Measurements from ENCODE around the gene MRAP.

The MRAP gene

DNA sequence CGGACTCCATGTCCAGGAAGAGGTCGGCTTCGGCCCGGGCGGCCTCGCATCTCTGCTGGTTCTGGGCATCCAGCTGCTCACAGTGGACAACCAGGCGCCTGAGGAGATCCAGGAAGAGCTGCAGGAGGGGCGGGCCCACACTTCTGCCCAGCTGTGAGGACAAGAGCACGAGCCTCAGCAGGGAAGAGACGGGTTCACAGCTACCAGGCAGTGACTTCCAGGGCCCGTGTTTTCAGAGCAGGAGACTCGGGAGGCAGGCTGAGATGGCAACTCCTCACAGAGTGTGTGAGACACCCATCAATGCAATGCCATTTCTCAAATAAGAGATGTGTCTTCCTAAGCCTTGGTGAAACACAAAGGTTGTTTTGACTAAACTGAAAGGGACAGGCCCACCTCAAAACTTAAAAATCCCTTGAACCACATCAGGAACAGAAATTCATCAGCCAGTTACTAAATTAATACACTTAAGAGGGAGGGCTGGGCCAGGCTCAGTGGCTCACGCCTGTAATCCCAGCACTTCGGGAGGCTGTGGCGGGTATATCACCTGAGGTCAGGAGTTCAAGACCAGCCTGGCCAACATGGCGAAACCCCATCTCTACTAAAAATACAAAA is 50.8 kb downstream of the MRAP start:
- no peak for DNase-seq (ENCODE audit: low spot score)

DNA sequence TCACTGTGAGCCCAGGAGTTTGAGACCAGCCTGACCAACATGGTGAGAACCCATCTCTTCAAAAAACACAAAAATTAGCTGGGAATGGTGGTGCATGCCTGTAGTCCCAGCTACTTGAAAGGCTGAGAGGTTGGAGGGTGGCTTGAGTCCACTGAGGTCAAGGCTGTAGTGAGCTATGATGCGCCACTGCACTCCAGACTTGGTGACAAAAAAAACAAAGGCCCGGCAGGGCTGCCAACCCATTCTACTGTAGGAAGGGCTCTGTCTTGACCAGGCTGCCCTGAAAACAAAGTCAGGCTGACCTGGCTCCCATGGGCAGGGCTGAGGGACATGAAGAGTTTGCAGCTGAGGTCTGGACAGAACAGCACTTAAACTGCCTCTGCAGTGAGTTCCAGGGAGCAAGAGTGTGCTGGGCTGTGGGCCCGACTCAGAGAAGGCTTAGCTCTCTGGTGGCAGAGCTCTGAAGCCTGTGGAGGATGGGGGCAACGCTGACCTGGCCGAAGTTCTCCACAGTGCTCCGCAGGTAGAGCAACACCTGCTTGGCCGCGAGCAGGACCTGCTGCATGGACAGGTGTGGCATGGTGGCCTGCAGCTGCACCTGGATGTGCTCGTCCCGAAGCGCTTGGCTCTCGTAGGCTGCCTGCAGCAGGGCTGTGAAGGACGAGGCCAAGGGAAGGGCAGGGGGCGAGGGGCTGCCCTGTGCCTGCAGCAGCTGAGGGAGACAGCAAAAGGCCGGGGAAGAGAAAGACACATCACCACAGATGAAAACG is 51.7 kb downstream of the MRAP start:
- no peak for DNase-seq (ENCODE audit: low spot score)

DNA sequence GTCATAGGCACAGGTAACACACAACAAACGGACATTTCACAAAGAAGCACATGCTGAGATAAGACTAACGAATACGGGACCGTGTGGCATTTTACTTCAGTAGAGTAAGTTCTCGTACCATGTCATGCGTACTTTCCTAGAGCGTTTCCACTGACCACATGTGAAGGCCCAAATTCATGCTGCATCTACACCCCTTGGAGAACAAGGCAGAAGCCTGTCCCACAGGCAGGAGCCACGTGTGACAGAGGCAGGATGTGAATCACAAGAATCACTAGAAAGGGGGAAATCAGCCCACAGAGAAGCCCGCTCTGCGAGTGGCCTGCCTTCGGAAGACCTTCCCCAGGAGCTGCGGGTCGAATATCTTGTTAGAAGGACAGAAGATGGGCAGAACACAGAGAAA is 52.3 kb downstream of the MRAP start:
- no peak for DNase-seq (ENCODE audit: low spot score)

DNA sequence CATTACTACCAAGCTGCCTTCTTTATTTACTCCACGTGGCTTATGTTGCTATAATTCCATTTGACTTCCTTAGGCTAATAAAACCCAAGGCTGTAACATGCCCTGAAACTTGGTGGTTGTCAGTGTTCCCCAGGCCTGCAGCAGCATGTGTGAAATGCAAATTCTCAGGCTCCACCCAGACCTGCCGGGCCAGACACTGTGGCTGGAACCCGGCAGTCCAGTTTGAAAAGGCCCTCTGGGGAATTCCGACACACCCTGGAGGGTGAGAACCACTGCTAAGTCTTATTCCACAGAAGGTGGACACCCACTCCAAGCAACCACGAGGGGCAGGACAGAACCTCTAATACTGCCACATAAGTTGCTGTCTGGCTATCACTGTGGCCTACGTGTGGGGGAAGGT is 52.8 kb downstream of the MRAP start:
- DNase-seq (ENCODE audit: low spot score) = no peak

DNA sequence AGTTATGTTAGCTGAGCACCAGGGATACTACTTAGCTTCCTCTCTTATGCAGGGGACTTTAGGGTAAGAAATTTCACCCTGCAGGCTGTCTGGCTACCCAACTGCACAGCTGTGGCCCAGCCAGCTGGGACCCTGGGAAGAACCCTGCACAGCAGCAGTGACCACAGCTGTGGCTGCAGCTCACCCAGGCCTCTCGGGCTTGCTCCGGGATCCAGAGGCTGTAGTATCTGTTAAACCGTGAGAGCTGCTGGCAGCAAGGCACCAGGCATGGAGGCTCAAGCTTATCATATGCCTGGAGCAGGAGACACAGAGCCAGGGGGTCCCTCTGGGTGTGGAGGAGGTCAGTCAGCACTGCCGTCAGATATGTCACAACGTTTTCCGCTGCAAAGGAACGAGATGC is 53.9 kb downstream of the MRAP start:
- DNase-seq (ENCODE audit: low spot score) = no peak

DNA sequence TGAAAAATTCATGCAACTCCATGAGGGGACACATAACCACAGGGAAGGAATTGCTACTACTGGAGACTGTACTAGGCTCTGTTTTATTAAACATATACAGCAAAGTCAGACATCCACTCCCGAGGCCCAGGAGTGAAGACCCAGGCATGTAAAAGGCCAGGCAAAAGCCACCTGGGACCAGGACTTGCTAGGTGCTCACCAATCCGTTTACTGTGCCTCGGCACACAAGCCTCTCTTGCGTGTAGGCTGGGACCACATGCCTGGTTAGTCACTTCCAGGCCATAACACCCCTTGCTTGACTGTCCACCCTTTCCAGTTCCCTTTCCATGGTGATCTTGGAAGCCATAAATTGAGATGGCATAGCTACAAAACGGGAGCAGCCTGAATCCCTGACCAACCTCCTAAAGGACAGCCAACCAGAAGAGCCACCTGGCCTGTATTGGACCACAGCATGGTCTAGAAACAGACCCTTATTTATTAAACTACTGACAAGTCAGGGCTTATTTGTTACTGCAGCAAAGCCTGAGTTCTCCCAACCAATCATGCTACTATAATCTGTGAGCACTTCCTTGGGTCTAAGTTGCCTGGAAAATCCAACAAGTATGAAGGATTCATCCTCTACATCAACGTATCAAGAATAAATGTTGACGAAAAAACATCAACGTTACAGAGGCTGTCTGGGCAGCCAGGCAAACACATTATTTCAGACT is 54.5 kb downstream of the MRAP start:
- no peak for DNase-seq (ENCODE audit: low spot score)

DNA sequence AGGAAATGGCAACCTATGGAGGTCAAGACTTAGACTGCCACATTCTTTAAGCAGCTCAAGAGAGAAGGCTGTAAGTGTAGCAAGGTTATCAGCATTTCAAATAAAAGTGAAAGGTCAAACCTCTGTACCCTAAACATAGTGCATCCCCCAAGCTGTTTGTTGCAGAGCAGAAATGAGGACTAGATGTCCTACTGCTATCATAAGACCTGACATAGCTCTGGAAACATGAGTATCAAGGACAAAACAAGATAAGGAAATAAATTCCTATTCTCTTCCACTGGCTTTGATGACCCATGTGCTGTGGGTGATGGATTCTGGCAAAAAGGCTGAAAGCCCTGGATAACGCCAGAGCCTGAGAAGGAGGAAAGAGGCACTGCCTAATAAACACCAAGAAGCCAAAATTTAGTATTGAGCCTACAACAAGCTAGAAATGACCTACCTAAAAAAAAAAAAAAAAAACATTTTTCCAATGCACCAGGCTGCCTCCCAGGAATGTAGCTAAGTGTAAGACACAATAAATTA is 58.3 kb downstream of the MRAP start:
- no peak for DNase-seq (ENCODE audit: low spot score)

DNA sequence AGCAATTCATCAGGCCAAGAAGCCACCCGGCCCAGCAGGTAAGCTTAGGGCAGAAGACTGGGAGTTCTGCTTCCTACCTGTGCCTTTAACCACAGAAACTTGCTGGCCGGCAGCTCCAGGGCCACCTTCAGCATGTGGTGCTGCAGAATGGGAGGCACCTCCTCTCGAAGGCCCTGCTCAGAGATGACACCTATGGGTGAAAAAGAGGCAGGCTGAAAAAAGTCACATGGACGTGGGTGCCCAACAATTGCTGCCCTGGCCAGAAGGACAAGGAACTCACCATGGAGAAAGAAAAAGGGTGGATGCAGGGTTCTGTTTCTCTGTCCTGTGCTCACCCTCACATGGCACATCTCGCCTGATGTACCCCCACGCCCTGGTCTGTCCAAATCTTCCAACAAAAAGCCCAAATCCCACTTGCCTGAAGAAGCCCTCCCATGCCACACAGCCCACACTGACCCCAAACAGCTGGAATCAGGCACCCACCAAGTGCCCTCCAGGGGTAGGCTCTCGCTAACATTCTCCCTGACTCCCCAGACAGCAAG is 61.1 kb downstream of the MRAP start:
- DNase-seq (ENCODE audit: low spot score) = no peak

DNA sequence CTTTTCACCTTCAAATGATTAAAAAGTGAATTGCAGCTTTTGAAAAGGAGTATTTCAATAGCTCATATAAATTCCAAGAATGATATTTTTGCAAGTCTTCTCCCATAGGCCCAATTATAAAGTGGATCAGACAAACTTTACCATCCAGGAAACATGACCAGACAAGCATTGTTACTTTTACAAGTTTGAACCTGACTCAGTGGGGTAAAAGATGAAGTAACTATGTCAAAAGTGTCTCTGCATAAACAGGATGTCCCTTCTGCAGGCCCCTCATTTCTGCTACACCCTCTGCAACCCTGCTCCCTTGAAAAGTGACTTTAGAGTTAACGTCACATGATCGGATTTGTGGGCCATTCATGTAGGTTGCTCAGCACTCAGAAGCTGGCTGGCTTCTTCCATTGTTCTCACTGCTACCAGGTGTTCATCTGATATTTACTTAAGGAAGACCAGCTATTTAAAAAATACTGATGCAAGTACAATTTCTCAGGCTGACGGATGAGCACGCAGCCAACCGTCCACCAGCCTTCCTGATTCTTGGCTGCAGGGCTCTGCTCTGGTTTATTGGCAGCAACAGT is 61.8 kb downstream of the MRAP start:
- DNase-seq (ENCODE audit: low spot score) = no peak

Measured in CD4-positive, alpha-beta T cell treated with Interleukin-15 for 4 hours (primary cell).